WI38 (cell line): ENCODE data around the gene FMO3.

Experiments
- H3K4me3 ChIP-seq: 2 replicates; pipeline ENCODE4 v1.5.1; 2011; ENCODE audit warnings: low read depth, mild to moderate bottlenecking, control low read depth, low read length
- CTCF ChIP-seq: IDR thresholded peaks from 2 replicates; pipeline ENCODE4 v1.5.1; 2012; ENCODE audit warnings: low read depth, mild to moderate bottlenecking, control low read depth, low read length

The FMO3 gene

GRCh38 chr1:171127099-171127498 lies 36.4 kb downstream of the FMO3 start:
- H3K4me3 ChIP-seq = no peak overlapping the region
- no peak for TF ChIP-seq CTCF

- TF ChIP-seq CTCF = no peak
- H3K4me3 ChIP-seq = no peak overlapping the region
Observed at GRCh38 chr1:171127501-171127900, 36.8 kb downstream of the FMO3 start.

GRCh38 chr1:171128463-171128862 lies 37.8 kb downstream of the FMO3 start:
- H3K4me3 ChIP-seq = no peak overlapping the region
- no peak for TF ChIP-seq CTCF

GRCh38 chr1:171134204-171134923 lies 43.7 kb downstream of the FMO3 start:
- H3K4me3 ChIP-seq = no peak overlapping the region
- TF ChIP-seq CTCF = no peak

GRCh38 chr1:171137580-171137979 lies 46.9 kb downstream of the FMO3 start:
- no peak for TF ChIP-seq CTCF
- H3K4me3 ChIP-seq = no peak overlapping the region

GRCh38 chr1:171138980-171139379 lies 48.3 kb downstream of the FMO3 start:
- H3K4me3 ChIP-seq = no peak overlapping the region
- no peak for TF ChIP-seq CTCF

GRCh38 chr1:171139890-171140289 lies 49.2 kb downstream of the FMO3 start:
- no peak for TF ChIP-seq CTCF
- H3K4me3 ChIP-seq = no peak overlapping the region
